Bronchial epithelial cell (primary cell): ENCODE data around the gene OR4D5. TPM values are rescaled to one million over a fixed set of nuclear protein-coding genes. Genes with fewer than 3 reads are reported as not detected.

Source experiments
- DNase-seq: peaks from one replicate; pipeline ENCODE4 v3.0.0-alpha.2; 2010; ENCODE audit warnings: low read depth
- FAIRE-seq: peaks from 2 replicates; lab custom pipeline; 2011; peaks lifted over from hg19 to GRCh38; lab: Jason Lieb, UNC
- H3K27me3 ChIP-seq: 2 replicates; pipeline ENCODE4 v1.5.1; 2011; ENCODE audit warnings: low read length; ENCODE audit not compliant: control insufficient read depth, insufficient read depth
- H3K36me3 ChIP-seq: 2 replicates; pipeline ENCODE4 v1.5.1; 2011; ENCODE audit warnings: low read length; ENCODE audit not compliant: control insufficient read depth, insufficient read depth
- H3K4me3 ChIP-seq: 2 replicates; pipeline ENCODE4 v1.5.1; 2011; ENCODE audit warnings: mild to moderate bottlenecking, low read depth, low read length, control low read depth
- total RNA-seq: library from RNA; depleted of rRNA; stranded (reverse); fragments of >200 nt; gene quantifications from 2 replicates; pipeline ENCODE4 v1.2.1, GENCODE V29; 2014
- TF ChIP-seq, protein P1 (sequence below): IDR thresholded peaks from 2 replicates; pipeline ENCODE4 v1.5.1; 2011; ENCODE audit warnings: mild to moderate bottlenecking, moderate library complexity, low read length, control low read depth, inconsistent platforms; ENCODE audit not compliant: insufficient read depth, severe bottlenecking

Gene OR4D5
- total RNA-seq, 1 donor from 2014 or later = not detected

DNA sequence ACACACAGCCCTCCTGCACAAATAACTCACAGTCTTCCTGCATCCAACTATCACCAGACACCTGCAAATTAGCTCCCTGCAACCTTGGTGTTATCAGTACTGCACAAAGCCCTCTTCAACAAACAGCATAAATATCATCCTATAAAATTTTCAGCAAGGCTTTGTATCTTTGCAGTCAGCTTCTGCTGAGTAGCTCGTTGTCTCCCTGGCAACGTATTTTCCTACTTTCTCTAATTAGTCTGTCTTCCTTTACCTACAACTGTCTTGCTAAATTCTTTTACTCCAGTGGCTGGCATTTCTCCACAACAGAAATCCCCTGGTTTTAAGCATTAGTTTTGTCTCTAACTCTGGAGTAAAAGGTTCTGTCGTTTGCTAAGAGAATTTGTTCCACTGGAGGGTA lies 33.6 kb upstream of the OR4D5 start:
- Histone ChIP-seq H3K27me3 (no peaks in the 10 kb centered on the region), H3K36me3 (no peaks in the 10 kb centered on the region), H3K4me3 (no peak overlapping the region)
- DNase-seq (no peak), FAIRE-seq (no peak)
- TF ChIP-seq, protein P1, sequence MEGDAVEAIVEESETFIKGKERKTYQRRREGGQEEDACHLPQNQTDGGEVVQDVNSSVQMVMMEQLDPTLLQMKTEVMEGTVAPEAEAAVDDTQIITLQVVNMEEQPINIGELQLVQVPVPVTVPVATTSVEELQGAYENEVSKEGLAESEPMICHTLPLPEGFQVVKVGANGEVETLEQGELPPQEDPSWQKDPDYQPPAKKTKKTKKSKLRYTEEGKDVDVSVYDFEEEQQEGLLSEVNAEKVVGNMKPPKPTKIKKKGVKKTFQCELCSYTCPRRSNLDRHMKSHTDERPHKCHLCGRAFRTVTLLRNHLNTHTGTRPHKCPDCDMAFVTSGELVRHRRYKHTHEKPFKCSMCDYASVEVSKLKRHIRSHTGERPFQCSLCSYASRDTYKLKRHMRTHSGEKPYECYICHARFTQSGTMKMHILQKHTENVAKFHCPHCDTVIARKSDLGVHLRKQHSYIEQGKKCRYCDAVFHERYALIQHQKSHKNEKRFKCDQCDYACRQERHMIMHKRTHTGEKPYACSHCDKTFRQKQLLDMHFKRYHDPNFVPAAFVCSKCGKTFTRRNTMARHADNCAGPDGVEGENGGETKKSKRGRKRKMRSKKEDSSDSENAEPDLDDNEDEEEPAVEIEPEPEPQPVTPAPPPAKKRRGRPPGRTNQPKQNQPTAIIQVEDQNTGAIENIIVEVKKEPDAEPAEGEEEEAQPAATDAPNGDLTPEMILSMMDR = no peak

DNA sequence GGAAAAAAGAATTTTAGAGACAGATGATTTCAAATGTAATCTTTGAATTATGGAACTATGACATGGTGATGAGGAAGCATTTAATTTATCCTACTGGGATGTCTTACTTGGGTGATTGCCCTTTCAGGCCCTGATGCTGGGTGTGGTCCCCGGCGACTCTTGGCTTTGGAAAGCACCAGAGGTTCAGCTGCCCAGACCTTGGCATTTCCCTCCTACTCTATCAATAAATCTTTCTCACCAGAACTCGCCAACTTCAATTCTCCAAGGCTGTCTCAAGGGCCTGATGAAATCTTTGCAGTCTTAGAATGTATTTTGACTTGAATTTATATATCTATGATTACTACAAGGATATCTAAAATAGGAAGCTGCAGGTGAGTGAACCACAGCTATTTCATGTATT lies 18.5 kb upstream of the OR4D5 start:
- H3K36me3 ChIP-seq = no peaks in the 10 kb centered on the region
- H3K27me3 ChIP-seq = no peaks in the 10 kb centered on the region
- H3K4me3 ChIP-seq = no peak overlapping the region
- no peak for FAIRE-seq
- DNase-seq = no peak
- TF ChIP-seq, protein P1 = no peak

DNA sequence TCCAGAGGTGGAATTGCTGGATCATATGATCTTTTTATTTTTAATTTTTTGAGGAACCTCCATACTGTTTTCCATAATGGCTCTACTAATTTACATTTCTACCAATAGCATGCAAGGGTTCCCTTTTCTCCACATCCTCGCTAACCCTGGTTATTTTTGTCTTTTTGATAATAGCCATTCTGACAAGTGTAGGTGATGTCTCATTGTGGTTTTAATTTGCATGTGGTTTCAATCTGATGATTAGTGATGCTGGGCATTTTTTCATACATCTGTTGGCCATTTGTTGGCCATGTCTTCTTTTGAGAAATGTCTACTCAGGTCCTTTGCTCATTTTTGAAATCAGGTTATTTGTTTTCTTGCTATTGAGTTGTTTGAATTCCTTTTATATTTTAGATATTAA lies 15.4 kb upstream of the OR4D5 start:
- Histone ChIP-seq H3K36me3 (no peaks in the 10 kb centered on the region), H3K27me3 (no peaks in the 10 kb centered on the region), H3K4me3 (no peak overlapping the region)
- TF ChIP-seq, protein P1 = no peak
- FAIRE-seq (no peak), DNase-seq (peak; percentile 1)

DNA sequence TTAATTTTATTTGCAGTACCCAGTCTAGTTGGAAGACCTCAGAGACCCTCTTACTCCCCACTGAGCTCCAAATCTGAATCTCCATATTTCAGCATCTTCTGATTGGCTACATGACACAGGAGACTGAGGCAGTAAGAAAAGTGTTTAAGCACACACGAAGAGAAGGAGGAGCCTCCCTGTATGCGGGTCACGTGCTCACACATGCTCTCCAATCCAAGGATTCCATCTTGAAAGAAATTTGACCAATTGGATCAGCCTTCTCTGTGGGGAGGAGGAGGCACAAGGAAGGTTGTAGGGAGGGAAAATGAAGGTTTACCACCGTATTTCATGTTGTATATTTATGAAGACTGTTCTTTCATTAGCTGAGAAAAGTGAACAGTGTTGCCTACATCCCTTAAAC lies 3.0 kb downstream of the OR4D5 start:
- H3K27me3 ChIP-seq = no peaks in the 10 kb centered on the region
- DNase-seq = no peak
- no peak for FAIRE-seq
- H3K36me3 ChIP-seq = no peaks in the 10 kb centered on the region
- TF ChIP-seq, protein P1 = no peak
- H3K4me3 ChIP-seq = no peak overlapping the region

DNA sequence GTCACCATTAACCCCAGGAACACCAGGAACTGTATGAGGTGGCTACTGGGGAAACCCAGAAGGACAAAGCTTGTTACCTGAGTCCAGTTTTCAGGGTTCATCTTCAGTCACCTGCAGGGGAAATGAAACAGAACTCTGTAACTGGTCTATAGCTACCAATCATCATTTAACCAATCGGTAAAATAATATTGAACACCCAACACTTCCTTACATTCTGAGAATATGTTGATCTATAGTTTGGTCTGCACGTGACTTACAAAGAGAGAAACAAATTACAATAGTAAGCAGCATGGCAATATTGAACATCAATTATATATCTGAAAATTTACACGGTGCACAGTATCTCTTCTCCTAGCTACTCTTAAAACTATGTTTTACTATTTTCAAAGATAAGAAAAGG lies 4.3 kb downstream of the OR4D5 start, which contains the start of gene OR6T1:
Gene OR6T1 (minus strand): TSS at position 101 of the 400 bp plus-strand sequence. CDS start 0 bp downstream, at position 101.
- Histone ChIP-seq H3K27me3 (no peaks in the 10 kb centered on the region), H3K4me3 (no peak within 1 kb of the TSS), H3K36me3 (no peaks in the 10 kb centered on the region)
- FAIRE-seq (no peak), DNase-seq (no peak)
- TF ChIP-seq, protein P1 = no peak

DNA sequence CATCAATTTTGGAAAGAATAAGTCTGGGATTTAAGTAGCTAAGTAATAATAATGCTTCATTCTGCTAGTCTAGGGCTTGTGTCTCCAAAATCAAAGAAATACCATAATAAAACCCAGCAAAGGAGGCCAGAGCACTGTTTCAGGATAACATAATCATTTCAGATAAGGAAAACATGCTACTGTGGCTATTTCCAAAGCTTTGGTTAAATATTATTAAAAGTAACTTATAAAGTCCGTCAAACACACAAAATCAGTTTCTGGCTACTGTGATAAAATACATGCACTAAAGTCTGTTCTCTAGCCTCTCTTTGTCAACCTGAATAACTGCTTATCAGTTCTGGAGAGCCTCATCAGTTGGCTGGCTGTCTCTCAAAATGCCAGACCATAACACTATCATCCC lies 5.7 kb downstream of the OR4D5 start:
- H3K4me3 ChIP-seq = no peak overlapping the region
- no peak for DNase-seq
- no peaks in the 10 kb centered on the region for H3K27me3 ChIP-seq
- no peak for FAIRE-seq
- H3K36me3 ChIP-seq = no peaks in the 10 kb centered on the region
- TF ChIP-seq, protein P1 = no peak
